ENCODE measurements around the gene OR5M8. TPM values are rescaled to one million over a fixed set of nuclear protein-coding genes. Genes with fewer than 3 reads are reported as not detected.

The OR5M8 gene
- total RNA-seq (2022; extraction: Qiagen RNA extraction; ENCODE audit: low read depth): not detected in 5 replicates

GRCh38 chr11:56491270-56491669 lies at the start of gene OR5M8:
Gene OR5M8, minus strand, starts transcription at chr11:56491370. Its CDS starts 0 bp downstream, at chr11:56491370.

GRCh38 chr11:56473252-56473651 lies 17.9 kb downstream of the OR5M8 start, which contains the start of gene OR5M3:
Gene OR5M3, minus strand, starts transcription at chr11:56473352. Its CDS starts 2,855 bp downstream, at chr11:56470497.

Other genes starting within 250 kb of the OR5M8 start
- not detected in 5 replicates for gene OR5T3, start 239.1 kb downstream of the OR5M8 start, total RNA-seq (2022; extraction: Qiagen RNA extraction; ENCODE audit: low read depth)
- not detected in 5 replicates for gene OR5T1, start 217.2 kb downstream of the OR5M8 start, total RNA-seq (2022; extraction: Qiagen RNA extraction; ENCODE audit: low read depth)
- not detected in 5 replicates for gene OR8H1, start 199.1 kb downstream of the OR5M8 start, total RNA-seq (2022; extraction: Qiagen RNA extraction; ENCODE audit: low read depth)
- not detected in 5 replicates for gene OR8K3, start 176.2 kb downstream of the OR5M8 start, total RNA-seq (2022; extraction: Qiagen RNA extraction; ENCODE audit: low read depth)
- gene OR8K1, start 145.3 kb downstream of the OR5M8 start, total RNA-seq (2022; extraction: Qiagen RNA extraction; ENCODE audit: low read depth): not detected in 5 replicates
- gene OR8J1, start 137.1 kb downstream of the OR5M8 start, total RNA-seq (2022; extraction: Qiagen RNA extraction; ENCODE audit: low read depth): not detected in 5 replicates
- gene OR8U1, start 115.7 kb downstream of the OR5M8 start, total RNA-seq (2022; extraction: Qiagen RNA extraction; ENCODE audit: low read depth): not detected in 5 replicates
- gene OR5AL1, start 78.7 kb downstream of the OR5M8 start, total RNA-seq (2022; extraction: Qiagen RNA extraction; ENCODE audit: low read depth): not detected in 5 replicates
- gene OR5M3, start 18.0 kb downstream of the OR5M8 start, total RNA-seq (2022; extraction: Qiagen RNA extraction; ENCODE audit: low read depth): not detected in 5 replicates
- gene OR5M11, start 51.9 kb upstream of the OR5M8 start, total RNA-seq (2022; extraction: Qiagen RNA extraction; ENCODE audit: low read depth): not detected in 5 replicates
- not detected in 5 replicates for gene OR5M10, start 86.4 kb upstream of the OR5M8 start, total RNA-seq (2022; extraction: Qiagen RNA extraction; ENCODE audit: low read depth)
- gene OR5M1, start 123.5 kb upstream of the OR5M8 start, total RNA-seq (2022; extraction: Qiagen RNA extraction; ENCODE audit: low read depth): not detected in 5 replicates
- gene OR5AP2, start 151.1 kb upstream of the OR5M8 start, total RNA-seq (2022; extraction: Qiagen RNA extraction; ENCODE audit: low read depth): not detected in 5 replicates
- gene OR5AR1, start 172.3 kb upstream of the OR5M8 start, total RNA-seq (2022; extraction: Qiagen RNA extraction; ENCODE audit: low read depth): not detected in 5 replicates
- not detected in 5 replicates for gene OR9G1, start 207.7 kb upstream of the OR5M8 start, total RNA-seq (2022; extraction: Qiagen RNA extraction; ENCODE audit: low read depth)